Stimulated activated CD4-positive, alpha-beta T cell treated with anti-CD3 and anti-CD28 coated beads, TNF-alpha, amount 100 ng/mL, for 24 hours (primary cell): ENCODE data around the gene KRT222.
A peak's percentile ranks its signal among the peaks of the same experiment; 100 is the strongest.

Experiments used
- DNase-seq, 3 experiments: peaks; one replicate each; pipeline ENCODE4 v3.0.0-alpha.2; 2020; ENCODE audit warnings: low read depth in 3 of 3

Gene KRT222

GRCh38 chr17:40658396-40658795, 6.6 kb downstream of the KRT222 start:
- no peak for DNase-seq

- DNase-seq = no peak
Observed at GRCh38 chr17:40651939-40652338, 13.0 kb downstream of the KRT222 start.

- no peak for DNase-seq
Observed at GRCh38 chr17:40648384-40648968, 16.5 kb downstream of the KRT222 start.

GRCh38 chr17:40647624-40648383, 17.2 kb downstream of the KRT222 start, which contains the start of gene SMARCE1:
TSS of gene SMARCE1 (minus strand) at chr17:40647818. CDS start at chr17:40645802, 2,016 bp downstream.
- peak; percentile 41 to 60 (median 44) for DNase-seq

- peak in 2 of 3 experiments; percentile 24 to 34 for DNase-seq
Observed at GRCh38 chr17:40646791-40647623, 18.0 kb downstream of the KRT222 start.

- no peak for DNase-seq
Observed at GRCh38 chr17:40645943-40646342, 19.0 kb downstream of the KRT222 start.

GRCh38 chr17:40645291-40645690, 19.7 kb downstream of the KRT222 start:
- no peak for DNase-seq

- no peak for DNase-seq
Observed at GRCh38 chr17:40637931-40638330, 27.0 kb downstream of the KRT222 start.

GRCh38 chr17:40633871-40634270, 31.1 kb downstream of the KRT222 start:
- DNase-seq = no peak

- no peak for DNase-seq
Observed at GRCh38 chr17:40632216-40632615, 32.8 kb downstream of the KRT222 start.

- no peak for DNase-seq
Observed at GRCh38 chr17:40629842-40630241, 35.1 kb downstream of the KRT222 start.

GRCh38 chr17:40625311-40625710, 39.7 kb downstream of the KRT222 start:
- DNase-seq = no peak

- no peak for DNase-seq
Observed at GRCh38 chr17:40623419-40624210, 41.4 kb downstream of the KRT222 start.

GRCh38 chr17:40622509-40622928, 42.5 kb downstream of the KRT222 start:
- DNase-seq = no peak

GRCh38 chr17:40621578-40621977, 43.4 kb downstream of the KRT222 start:
- no peak for DNase-seq

GRCh38 chr17:40621019-40621418, 44.0 kb downstream of the KRT222 start:
- no peak for DNase-seq

GRCh38 chr17:40618754-40619625, 46.0 kb downstream of the KRT222 start:
- no peak for DNase-seq

GRCh38 chr17:40617678-40618240, 47.2 kb downstream of the KRT222 start:
- DNase-seq = no peak

- no peak for DNase-seq
Observed at GRCh38 chr17:40616592-40616991, 48.4 kb downstream of the KRT222 start.

- DNase-seq = no peak
Observed at GRCh38 chr17:40615841-40616476, 49.0 kb downstream of the KRT222 start.
